ENCODE data around the gene TUSC1.
"Not testable (repeated sequence)": the region's sequence is repeated elsewhere in the genome, so short reads cannot be mapped to it uniquely, and the experiment has no call there.

The TUSC1 gene

DNA sequence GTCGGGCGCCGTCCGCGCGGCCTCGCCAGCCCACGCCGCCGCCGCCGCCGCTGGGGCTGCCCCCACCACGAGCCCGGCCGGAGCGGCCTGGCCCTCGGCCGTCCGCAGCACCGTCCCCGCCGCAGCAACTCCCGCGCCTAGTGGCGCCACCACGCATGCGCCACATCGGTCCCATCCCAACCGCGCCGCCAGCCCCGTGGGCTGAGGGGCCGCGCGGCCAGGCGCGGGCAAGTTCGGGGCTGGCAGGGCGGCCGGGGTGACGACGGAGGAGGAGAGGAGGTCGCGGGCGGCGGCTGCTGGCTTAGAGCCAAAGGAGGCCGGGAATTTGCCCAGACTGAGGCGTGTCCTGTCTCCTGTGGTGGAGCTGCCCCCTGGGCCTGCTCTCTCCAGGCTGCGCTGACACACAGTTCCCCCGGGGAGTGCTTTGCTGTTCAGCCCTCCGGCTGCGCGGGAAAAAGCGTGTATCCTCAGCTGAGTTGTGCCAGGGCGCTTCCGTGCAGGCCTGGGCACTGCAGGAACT lies at the start of gene TUSC1:
TSS of gene TUSC1 (minus strand) at position 298 of the 520 bp plus-strand sequence. CDS start at position 166, 132 bp downstream.
- DNase-seq (ENCODE audit: low spot score): peak; percentile 84

DNA sequence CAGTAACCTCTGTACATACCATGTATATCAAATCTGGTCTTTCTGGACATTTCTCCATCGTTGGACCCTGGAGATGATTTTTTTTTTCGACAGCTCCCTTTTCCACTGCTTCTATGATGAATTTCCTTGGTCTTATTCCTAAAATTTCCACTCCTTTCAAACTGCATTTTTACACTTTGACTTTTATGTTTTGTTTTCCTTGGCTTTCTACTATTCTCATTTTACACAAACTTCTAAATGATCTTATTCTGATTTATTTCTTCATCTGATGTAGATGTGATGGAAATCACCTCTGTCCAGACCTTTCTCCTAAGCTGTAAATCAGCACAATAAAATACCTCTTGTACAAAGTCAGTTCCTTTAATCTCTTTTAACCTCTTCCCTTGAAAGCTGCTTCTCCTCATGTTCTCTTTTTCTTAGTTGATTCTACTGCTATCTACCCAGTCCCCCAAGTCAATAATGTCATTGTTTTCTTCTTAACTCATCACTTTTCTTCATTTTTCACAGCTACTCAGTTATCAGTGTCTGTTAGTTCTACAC lies 48.7 kb upstream of the TUSC1 start:
- DNase-seq (ENCODE audit: low spot score): no peak

DNA sequence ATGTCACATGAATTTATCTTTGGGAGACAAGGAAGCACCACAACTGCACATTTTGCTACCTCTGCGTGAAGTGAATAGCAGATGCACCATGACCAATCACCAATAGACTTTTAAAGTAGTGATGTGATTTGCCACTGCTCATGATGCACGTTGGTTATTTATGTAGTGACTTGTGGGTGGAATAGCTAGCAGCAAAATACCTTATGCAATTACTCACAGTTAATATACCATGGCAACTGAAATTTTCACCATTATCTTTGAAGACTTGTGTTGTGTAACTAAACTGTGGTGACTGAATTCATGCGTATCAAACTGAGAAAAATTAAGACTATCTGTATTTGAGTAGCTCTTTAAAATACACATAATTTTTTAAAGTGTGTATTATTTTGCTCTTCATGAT lies 46.2 kb upstream of the TUSC1 start:
- no peak for DNase-seq (ENCODE audit: low spot score)

DNA sequence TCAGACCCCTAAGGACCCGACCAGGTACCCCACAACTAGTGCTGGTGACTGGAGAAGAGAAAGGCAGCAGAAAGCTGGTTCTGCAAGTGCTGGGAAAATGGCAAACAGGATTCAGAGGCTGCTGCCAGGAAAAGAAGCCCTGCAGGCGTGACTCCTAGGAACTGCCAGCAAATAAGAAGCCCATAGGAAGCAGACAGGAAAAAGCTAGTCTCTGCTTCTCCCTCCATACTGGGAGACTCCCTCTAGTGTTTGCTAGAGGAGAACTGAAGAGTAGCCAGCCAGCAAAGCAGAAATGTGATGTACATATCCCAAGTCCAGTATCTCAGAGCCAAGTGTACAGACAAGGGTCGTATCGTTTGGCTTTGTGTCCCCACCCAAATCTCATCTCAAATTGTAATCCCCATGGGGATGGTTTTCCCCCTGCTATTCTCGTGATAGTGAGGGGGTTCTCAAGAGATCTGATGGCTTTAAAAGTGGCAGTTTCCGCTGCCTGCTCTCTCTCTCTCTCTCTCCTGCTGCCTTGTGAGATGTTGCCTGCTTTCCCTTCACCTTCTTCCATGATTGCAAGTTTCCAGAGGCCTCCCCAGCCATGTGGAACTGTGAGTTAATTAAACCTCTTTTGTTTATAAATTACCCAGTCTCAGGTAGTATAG lies 38.1 kb upstream of the TUSC1 start:
- peak; percentile 71 for DNase-seq (ENCODE audit: low spot score)

DNA sequence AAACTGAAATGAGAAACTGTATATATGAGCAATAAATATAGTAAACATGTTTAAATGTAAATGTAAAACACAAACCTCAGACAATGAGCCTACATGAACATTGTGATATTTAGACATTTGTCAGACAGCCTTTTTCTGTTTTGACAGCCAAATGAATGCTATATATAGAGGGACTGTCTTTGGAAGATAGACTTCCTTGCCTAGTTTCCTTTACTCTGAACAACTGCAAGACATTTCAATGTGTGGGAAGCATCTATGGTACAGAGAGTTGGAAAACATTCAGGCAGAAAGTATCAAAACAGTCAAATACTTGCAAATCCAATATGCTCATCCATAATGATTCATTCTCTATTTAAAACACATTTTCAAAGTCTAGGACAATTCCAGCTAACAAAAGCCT lies 31.7 kb upstream of the TUSC1 start:
- DNase-seq (ENCODE audit: low spot score): no peak

DNA sequence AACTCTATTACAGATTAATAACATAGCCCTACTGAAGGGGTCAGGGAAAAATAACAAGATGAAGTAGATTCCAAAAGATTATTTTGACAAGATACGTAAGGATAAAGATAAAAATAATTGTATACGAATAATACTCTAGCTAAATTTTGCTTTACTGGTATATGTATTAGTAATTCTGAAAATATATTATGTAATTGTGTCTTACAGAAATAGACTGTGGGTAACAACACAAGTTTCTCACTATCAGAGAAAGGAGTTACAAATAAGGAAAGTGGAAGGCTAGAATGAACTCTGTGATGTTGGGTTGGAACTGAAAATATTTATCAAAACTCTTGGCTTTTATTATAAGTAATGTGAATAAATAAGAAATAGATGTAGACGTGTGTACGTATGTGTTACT lies 26.6 kb upstream of the TUSC1 start:
- no peak for DNase-seq (ENCODE audit: low spot score)

DNA sequence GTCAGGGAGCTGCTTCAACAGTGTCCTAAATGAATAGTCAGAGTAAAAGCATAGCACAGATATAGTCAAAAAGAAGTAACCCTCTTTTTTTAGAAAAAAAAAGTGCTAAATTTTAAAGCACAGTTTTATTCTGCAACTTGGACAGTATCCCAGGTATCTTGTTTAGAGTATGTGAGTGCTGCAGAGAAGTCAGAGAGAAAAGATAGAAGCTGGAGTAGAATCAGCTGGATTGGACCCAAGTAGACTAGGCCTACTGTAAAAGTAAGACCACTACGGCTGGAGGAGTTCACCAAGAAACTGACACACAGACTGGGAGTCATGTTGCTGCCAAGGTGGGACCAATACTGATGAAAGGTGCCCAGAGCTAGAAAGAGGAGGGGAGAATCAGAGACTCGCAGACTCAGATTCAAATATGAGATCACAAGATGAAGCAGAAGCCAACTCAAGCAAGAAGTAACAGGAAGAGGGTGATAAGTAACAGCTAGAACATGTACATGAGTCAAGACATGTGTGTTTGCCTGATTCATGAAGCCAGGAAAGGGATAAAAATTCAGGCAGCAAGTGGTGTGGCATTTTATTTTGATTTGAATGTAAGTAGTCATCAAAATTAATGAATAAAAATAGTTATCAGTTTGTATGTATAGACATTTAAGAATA lies 25.6 kb upstream of the TUSC1 start:
- no peak for DNase-seq (ENCODE audit: low spot score)

DNA sequence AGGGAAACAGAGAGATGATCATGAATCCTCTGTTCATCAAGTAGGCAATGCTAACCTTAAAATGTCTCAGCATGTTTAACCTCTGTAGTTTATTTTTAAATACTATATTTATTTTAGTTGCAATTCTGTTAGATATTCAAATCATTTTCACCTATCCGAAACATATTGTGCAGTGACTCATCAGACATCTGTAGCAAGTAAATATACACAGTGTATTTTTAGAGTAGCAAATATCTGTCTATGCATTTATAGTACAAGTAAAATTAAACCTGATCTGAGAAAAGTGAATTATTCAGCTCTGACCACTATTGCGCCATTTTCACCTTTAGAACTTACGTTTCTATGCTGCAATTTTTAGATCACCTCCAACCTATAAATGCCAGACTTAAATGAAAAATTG lies 24.3 kb upstream of the TUSC1 start:
- no peak for DNase-seq (ENCODE audit: low spot score)

DNA sequence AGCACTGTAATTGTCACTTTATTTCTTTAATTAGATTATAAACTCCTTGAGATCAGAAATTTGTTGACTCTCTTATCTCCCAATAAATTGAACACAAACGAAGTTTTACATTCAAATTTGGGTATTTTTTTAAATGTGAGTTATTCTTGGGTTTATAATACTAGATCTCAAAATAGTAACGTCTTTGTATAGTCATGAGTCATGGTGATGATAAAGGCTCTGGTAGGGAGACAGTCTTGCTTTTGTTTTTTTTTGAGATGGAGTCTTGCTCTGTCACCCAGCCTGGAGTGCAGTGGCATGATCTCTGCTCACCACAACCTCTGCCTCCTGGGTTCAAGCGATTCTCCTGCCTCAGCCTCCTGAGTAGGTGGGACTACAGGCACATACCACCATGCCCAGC lies 22.7 kb upstream of the TUSC1 start:
- not testable (repeated sequence) for DNase-seq (ENCODE audit: low spot score)

DNA sequence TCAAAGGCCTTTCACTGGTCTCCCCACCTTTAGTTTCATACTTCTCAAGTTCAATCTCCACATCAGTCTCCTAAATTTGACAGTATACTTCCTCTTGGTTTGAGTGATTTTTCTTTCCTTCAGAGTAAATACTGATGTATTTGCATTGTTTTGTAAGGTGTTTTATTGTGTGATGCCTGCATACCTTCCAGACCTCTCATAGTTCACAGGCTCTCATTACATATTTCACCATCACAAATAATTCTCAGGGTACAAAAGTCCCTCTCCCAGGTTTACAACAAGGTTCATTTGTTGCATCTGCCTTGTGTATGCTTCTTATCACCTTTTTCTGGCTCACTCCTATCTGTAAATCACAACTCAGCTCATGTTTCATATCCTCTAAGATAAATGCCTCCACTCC lies 22.2 kb upstream of the TUSC1 start:
- no peak for DNase-seq (ENCODE audit: low spot score)

DNA sequence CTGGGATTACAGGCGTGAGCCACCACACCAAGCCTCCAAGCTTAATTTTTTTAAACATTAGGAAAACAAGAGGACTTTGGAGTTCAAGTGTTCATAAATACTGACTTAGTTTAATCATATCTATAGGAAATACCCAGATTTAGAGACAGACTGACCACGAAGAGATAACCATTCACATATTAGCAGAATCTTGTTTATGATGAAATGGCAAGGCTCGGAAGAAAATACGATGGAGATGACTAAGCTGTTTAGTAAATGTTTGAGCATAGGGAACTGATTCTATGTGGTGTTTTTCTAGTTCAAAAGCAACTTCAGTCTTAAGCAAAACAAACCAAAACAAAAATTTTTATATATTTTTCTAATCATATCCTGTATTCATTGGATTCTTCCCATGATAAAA lies 13.5 kb upstream of the TUSC1 start:
- DNase-seq (ENCODE audit: low spot score): no peak

DNA sequence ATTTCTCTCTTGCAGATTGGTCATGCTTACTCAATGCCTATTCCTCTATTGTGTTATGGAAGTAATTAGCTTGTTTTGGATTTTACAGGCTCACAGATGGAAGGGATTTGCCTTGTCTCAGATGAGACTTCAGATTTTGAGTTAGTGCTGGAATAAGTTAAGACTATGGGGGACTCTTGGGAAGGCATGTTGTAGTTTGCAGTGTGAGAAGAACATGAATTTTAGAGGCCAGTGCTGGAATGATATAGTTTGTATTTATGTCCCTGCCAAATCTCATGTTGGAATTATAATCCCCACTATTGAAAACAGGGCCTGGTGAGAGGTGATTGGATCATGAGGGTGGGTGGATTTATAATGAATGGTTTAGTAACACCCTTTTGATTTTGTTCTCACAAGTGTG lies 6.1 kb upstream of the TUSC1 start:
- DNase-seq (ENCODE audit: low spot score): no peak

DNA sequence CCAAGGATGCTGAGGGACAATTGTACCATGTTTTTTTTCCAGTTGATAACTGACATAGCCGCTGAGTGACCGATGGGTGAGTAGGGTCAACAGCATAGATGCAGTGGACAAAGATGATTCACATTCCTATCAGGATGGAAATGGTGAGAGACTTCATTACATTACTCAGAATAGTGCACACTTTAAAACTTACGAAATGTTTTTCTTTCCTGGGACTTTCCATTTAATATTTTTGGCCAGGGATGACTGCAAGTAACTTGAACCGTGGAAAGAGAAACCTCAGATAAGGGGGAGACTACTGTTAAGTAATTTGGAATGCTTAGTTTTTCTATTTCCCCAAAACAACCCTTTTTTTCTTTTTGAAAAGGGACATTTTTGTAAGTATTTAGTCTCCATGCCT lies 3.0 kb upstream of the TUSC1 start:
- no peak for DNase-seq (ENCODE audit: low spot score)

DNA sequence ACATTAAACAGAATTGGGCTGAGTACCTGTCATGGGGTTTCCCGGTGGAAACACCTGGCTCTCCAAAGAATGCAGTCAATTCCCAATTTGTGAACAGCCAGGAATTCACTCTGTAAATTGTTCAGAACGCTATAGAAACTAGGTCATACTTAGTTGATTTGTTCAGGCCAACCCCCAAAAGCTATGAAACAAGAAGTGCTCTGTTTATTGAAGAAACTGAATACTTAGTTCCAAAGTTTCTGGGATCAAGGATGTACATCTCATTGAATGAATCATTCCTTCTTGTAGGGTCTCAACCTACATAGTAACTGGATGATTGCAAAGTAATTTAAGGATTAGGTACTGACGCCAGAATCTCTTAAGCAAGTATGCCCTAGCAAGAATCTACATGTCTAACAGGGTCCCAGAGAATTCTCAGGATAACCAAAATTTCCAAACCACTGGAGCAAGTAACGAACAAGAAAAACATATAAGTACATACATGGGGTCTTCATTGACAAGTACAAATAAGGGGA lies 659 bp upstream of the TUSC1 start:
- no peak for DNase-seq (ENCODE audit: low spot score)

DNA sequence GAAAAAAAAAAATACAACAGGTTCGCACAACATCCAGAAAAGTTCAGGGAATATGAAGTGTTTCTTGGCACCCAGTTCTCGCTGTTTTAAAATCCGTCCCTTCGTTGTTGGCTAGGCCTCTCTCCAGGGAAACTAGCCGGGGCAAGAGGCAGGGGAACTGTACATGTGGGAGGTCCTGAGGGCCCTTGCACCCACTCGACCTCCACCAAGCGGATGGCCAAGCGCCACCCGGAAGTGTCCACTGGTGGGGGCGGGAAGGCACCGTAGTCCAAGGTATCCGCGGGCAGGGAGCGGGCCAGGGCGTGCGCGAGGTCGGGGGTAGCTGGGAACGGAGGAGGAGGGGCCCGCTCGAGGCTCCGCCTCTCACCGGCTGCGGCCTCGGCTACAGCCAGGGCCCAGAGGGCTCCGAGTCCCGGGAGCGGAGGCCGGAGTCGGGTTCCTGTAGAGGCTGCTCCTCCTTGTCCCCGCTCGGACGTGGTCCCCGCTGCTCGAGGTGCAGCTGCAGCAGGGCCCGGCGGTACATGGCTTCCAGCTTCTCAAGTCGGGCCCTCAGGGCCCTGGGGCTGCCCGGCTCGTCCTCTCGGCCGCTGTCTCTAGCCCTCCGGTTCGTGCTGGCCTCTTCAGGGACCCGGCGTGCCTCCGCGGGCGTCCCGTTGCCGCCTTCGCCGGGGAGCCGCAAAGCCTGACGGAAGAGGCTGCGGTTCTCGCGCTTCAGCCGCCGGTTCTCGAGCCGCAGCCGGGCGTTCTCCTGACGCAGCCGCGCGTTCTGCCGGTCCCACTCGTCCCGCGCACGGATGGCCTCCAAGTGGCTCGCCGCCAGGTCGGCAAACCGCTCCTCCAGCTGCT lies 720 bp downstream of the TUSC1 start:
- DNase-seq (ENCODE audit: low spot score): peak; percentile 84

DNA sequence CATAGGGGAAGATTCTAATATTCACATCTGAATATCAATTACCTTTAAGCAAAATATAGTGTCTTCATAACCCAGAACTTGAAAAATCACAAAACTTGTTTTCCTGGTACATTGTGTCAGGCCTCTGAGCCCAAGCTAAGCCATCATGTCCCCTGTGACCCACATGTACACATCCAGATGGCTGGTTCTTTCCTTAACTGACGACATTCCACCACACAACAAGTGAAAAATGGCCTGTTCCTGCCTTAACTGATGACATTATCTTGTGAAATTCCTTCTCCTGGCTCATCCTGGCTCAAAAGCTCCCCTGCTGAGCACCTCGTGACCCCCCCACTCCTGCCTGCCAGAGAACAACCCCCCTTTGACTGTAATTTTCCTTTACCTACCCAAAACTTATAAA lies 2.4 kb downstream of the TUSC1 start:
- not testable (repeated sequence) for DNase-seq (ENCODE audit: low spot score)

DNA sequence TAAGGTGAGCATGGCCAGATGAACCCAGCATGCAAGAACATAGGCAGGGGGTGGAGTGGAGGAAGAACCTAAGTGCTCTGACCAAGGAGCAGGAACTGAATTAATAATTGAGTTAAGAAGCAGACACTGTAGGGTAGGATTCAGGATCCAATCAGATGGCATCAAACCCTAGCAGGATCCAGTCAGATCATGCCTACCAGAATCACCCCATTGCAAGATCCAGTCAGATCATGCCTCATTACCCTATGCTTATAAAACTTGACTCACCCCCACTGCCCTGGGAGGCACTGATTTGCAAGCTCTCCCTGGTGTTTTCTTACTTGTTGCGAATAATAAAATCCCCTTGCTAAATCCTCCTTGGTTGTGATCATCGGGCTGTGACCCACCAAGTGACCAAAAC lies 19.7 kb downstream of the TUSC1 start:
- DNase-seq (ENCODE audit: low spot score): no peak

DNA sequence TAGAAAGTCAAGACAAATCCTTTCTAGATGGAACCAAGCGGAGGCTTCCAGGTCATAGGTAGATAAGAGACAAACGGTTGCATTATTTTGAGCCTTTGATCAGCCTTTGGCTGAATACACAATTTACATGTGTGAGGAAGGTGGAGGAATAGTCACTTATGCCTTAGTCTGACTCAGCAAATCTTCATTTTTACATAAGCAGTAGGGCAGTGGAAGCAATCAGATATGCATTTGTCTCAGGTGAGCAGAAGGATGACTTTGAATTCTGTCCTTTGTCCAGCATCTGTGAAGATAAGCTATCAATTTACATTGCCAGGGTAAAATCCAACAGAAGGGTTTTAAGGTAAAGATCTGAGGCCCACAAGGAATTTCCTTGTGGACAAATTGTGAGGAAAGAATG lies 23.8 kb downstream of the TUSC1 start:
- DNase-seq (ENCODE audit: low spot score): no peak

DNA sequence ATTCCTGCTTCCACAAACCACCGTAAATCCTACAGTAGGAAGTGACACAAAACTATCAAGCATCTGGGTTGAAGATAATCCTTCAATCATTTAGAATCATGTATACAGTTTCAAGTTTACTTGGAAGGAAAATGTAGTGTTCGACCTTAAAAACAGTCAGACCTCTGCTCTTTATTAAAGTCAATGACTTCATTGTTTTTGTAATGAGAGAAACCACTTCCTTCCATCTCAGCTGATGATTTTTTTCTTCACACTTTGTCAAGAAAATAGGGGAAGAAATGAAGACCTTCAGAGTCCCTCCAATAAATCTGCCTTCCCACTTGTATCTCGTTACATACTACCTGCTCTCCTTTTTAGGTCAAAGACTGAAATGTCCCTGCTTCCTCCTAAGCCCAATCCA lies 30.1 kb downstream of the TUSC1 start:
- DNase-seq (ENCODE audit: low spot score): no peak

DNA sequence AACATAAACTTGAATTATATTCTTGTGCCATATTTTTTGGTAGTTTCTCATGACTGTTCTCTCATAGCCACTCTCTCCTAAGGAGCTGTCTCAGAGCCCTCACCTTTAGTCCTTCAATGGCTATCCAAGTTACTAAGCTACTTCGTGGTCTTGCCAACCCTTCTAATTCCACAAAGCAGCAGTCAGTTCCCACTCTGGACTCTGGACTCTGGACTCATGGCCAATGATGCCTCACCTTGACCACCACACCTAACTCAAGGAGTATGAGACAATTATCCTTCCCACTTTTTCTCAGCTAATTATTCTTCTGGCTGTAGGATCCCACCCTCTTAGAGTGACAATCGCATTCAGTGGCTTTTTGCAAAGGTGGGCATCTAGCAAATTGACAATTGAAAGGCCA lies 42.2 kb downstream of the TUSC1 start:
- DNase-seq (ENCODE audit: low spot score): no peak

DNA sequence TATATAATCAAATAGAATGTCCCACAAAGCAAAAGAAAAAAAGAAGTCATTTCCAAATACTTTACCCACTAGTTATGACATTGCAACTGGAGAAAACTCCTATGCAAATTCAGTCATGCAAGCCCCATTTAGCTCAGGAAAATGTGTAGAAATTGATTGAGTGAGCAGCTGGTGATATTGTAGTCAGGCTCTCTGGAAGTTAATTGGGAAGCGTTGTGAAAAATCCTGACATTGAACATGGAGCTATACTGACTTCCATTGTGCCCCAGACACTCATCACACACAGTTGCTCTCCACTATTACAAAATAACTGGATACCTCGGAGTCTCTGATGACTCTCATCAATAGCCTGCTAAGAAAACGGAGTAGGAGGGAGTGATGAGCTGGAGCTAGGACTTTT lies 49.0 kb downstream of the TUSC1 start:
- DNase-seq (ENCODE audit: low spot score): no peak

Data from iPS-NIHi11 (cell line).